Breast epithelium (tissue), 4 donors: ENCODE results near the gene IRAK3. TPM values are rescaled to one million over a fixed set of nuclear protein-coding genes. Genes with fewer than 3 reads are reported as not detected.

Experiments used
- DNase-seq, 2 donors: peaks; one replicate each; pipeline ENCODE4 v3.0.0-alpha.2; 2019; ENCODE audit warnings: low spot score in 2 of 2
- H3K27ac ChIP-seq, 2 donors: fragments of 200-600 bp; sonication (generic) in 1 of 2; one replicate each; pipeline ENCODE4 v1.5.1; 2016 to 2019; ENCODE audit warnings: mild to moderate bottlenecking in 1 of 2
- H3K27me3 ChIP-seq, 2 donors: fragments of 200-600 bp; sonication (generic) in 1 of 2; one replicate each; pipeline versions ENCODE4 v1.5.1 to v1.6.0; 2017 to 2019; ENCODE audit warnings: control low read depth in 1 of 2, mild to moderate bottlenecking in 1 of 2
- H3K36me3 ChIP-seq: fragments of 200-600 bp; one replicate; pipeline ENCODE4 v1.5.1; 2019
- H3K4me1 ChIP-seq, 2 donors: fragments of 200-600 bp; sonication (generic); one replicate each; pipeline ENCODE4 v1.5.1; 2016 to 2019; ENCODE audit warnings: control low read depth in 1 of 2
- H3K4me3 ChIP-seq, 3 donors: fragments of 200-600 bp; sonication (generic); 1 replicate in 2 of 3; 2 replicates in 1 of 3; pipeline ENCODE4 v1.5.1; 2016 to 2019; ENCODE audit warnings: mild to moderate bottlenecking in 3 of 3, moderate library complexity in 2 of 3
- H3K9me3 ChIP-seq, 2 donors: fragments of 200-600 bp; sonication (generic) in 1 of 2; one replicate each; pipeline ENCODE4 v1.5.1; 2016 to 2019; ENCODE audit warnings: control low read depth in 1 of 2
- CTCF ChIP-seq, 3 donors: fragments of 450-650 bp; IDR thresholded peaks; one replicate each; pipeline ENCODE4 v1.5.1; 2016 to 2017; ENCODE audit warnings: antibody characterized with exemption in 3 of 3, mild to moderate bottlenecking in 3 of 3, moderate library complexity in 3 of 3
- POLR2A ChIP-seq: fragments of 450-650 bp; IDR thresholded peaks from one replicate; pipeline ENCODE4 v1.6.1; 2016; ENCODE audit warnings: antibody characterized with exemption, mild to moderate bottlenecking, moderate library complexity
- POLR2AphosphoS5 ChIP-seq, 3 donors: sonication (generic); formaldehyde crosslinking; IDR thresholded peaks; one replicate each; pipeline ENCODE4 v1.6.1; 2017; ENCODE audit warnings: antibody characterized with exemption in 3 of 3
- intact Hi-C: fragments of 100-400 bp; cut with DNase I; formaldehyde crosslinking; loops from one replicate; pipeline ENCODE4 v1.15.1; 2023; ENCODE audit warnings: low total_unique reads
- total RNA-seq, 3 donors: library from RNA; depleted of rRNA; stranded (reverse); fragments of >200 nt; gene quantifications; one replicate each; pipeline ENCODE4 v1.1.0, GENCODE V29; 2016

IRAK3 gene
- total RNA-seq, 3 donors from 2014 or later, result 22.2 to 88.8 (median 37.7) TPM

GRCh38 chr12:66154776-66155175, 34.2 kb upstream of the IRAK3 start:
- H3K9me3 ChIP-seq, result peaks cover 0 to 7% of the 10 kb centered on the region in 2 donors
- intact Hi-C loops, result no loop called here
- DNase-seq, result no peak
- no peaks in the 10 kb centered on the region for H3K27me3 ChIP-seq
- peak overlapping the region in 1 of 2 donors; percentile 40 for H3K27ac ChIP-seq
- no peaks in the 10 kb centered on the region for H3K4me1 ChIP-seq
- TF ChIP-seq POLR2AphosphoS5 (IDR thresholded peaks at IDR 0.05) (no peak), POLR2A (no peak), CTCF (IDR thresholded peaks at IDR 0.05) (no peak)
- no peak overlapping the region for H3K4me3 ChIP-seq
- no peaks in the 10 kb centered on the region for H3K36me3 ChIP-seq

GRCh38 chr12:66156654-66157053, 32.4 kb upstream of the IRAK3 start:
- Histone ChIP-seq H3K9me3 (peaks cover 0 to 7% of the 10 kb centered on the region in 2 donors), H3K4me1 (no peaks in the 10 kb centered on the region), H3K36me3 (no peaks in the 10 kb centered on the region), H3K27me3 (no peaks in the 10 kb centered on the region), H3K4me3 (no peak overlapping the region), H3K27ac (no peak overlapping the region)
- TF ChIP-seq POLR2A (no peak), POLR2AphosphoS5 (IDR thresholded peaks at IDR 0.05) (no peak), CTCF (IDR thresholded peaks at IDR 0.05) (no peak)
- intact Hi-C loops, result no loop called here
- no peak for DNase-seq

GRCh38 chr12:66159123-66159522, 29.9 kb upstream of the IRAK3 start:
- DNase-seq, result no peak
- H3K36me3 ChIP-seq, result no peaks in the 10 kb centered on the region
- H3K4me3 ChIP-seq, result no peak overlapping the region
- no peak for TF ChIP-seq CTCF (IDR thresholded peaks at IDR 0.05)
- TF ChIP-seq POLR2A, result no peak
- no peak for TF ChIP-seq POLR2AphosphoS5 (IDR thresholded peaks at IDR 0.05)
- no peaks in the 10 kb centered on the region for H3K4me1 ChIP-seq
- peaks cover 0 to 7% of the 10 kb centered on the region in 2 donors for H3K9me3 ChIP-seq
- H3K27me3 ChIP-seq, result no peaks in the 10 kb centered on the region
- H3K27ac ChIP-seq, result no peak overlapping the region
- intact Hi-C loops, result no loop called here

GRCh38 chr12:66160704-66161103, 28.3 kb upstream of the IRAK3 start:
- H3K27ac ChIP-seq, result no peak overlapping the region
- no peaks in the 10 kb centered on the region for H3K4me1 ChIP-seq
- peaks cover 0 to 7% of the 10 kb centered on the region in 2 donors for H3K9me3 ChIP-seq
- no peaks in the 10 kb centered on the region for H3K36me3 ChIP-seq
- TF ChIP-seq POLR2A (no peak), CTCF (IDR thresholded peaks at IDR 0.05) (no peak), POLR2AphosphoS5 (IDR thresholded peaks at IDR 0.05) (no peak)
- no peaks in the 10 kb centered on the region for H3K27me3 ChIP-seq
- H3K4me3 ChIP-seq, result no peak overlapping the region
- DNase-seq, result no peak
- intact Hi-C loops, result no loop called here

GRCh38 chr12:66162701-66163100, 26.3 kb upstream of the IRAK3 start:
- no peaks in the 10 kb centered on the region for H3K27me3 ChIP-seq
- H3K4me3 ChIP-seq, result no peak overlapping the region
- DNase-seq, result no peak
- H3K4me1 ChIP-seq, result no peaks in the 10 kb centered on the region
- no peaks in the 10 kb centered on the region for H3K36me3 ChIP-seq
- H3K9me3 ChIP-seq, result peaks cover 0 to 7% of the 10 kb centered on the region in 2 donors
- no peak for TF ChIP-seq POLR2A
- TF ChIP-seq POLR2AphosphoS5 (IDR thresholded peaks at IDR 0.05), result no peak
- no peak for TF ChIP-seq CTCF (IDR thresholded peaks at IDR 0.05)
- no peak overlapping the region for H3K27ac ChIP-seq
- intact Hi-C loops, result loop anchor here (1.0 kb wide), 1 partner anchor 9 kb away; no protein-coding TSS in a partner anchor
